ENCODE measurements around the gene POMT2. TPM values are rescaled to one million over a fixed set of nuclear protein-coding genes. Genes with fewer than 3 reads are reported as not detected.
A peak's percentile ranks its signal among the peaks of the same experiment; 100 is the strongest.
"Not testable (repeated sequence)": the region's sequence is repeated elsewhere in the genome, so short reads cannot be mapped to it uniquely, and the experiment has no call there.

The POMT2 gene
- total and polyA plus RNA-seq, 12 donors: 14.0 to 52.3 (median 41.7) TPM

DNA sequence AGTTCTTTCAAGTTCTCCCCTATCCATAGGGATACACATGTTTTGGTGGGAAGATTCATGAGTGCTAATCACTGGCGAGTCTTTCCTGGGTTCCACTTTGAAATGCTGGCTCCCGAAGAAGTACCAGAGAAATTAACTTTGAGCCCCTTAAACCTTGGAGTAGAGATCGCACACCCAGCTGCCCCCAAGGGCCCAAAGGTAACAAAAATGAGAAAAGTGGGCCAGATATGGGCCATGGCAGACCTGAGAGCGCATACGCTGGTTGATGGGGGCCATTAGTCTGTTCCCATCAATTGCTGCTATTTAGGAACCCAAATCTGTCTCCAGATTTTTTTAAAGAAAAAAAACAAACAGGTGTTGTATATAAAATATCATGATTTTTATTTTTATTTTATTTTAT is 2.3 kb upstream of the POMT2 start:
- Histone ChIP-seq H3K4me3 (no peak overlapping the region), H3K36me3 (replicated peaks in 1 of 2) (no peaks in the 10 kb centered on the region), H3K9me3 (replicated peaks in 1 of 3) (no peaks in the 10 kb centered on the region), H3K4me1 (replicated peaks in 1 of 2) (peaks cover 8 to 22% of the 10 kb centered on the region in 2 donors), H3K27me3 (no peaks in the 10 kb centered on the region), H3K27ac (no peak overlapping the region)
- no peak for TF ChIP-seq CTCF (IDR thresholded peaks at IDR 0.05)
- TF ChIP-seq POLR2A (IDR thresholded peaks at IDR 0.05): no peak
- DNase-seq: no peak
- intact Hi-C loops (cut with DNase I): loop anchor here in 1 of 2 donors (10.0 kb wide), 1 partner anchor 52 kb away; the partner anchor contains the start of genes SAMD15 and TMED8
- WGBS, 4 donors: 97 to 100% (median 99%) methylated on average over 5 of the region's 5 CpGs

GRCh38 chr14:77322250-77322902 is 1.7 kb upstream of the POMT2 start:
- TF ChIP-seq CTCF (IDR thresholded peaks at IDR 0.05) (no peak), POLR2A (IDR thresholded peaks at IDR 0.05) (no peak)
- H3K27ac ChIP-seq: peak overlapping the region in 2 of 5 donors; percentile 99
- no peaks in the 10 kb centered on the region for H3K36me3 ChIP-seq (replicated peaks in 1 of 2)
- intact Hi-C loops (cut with DNase I): loop anchor here in 1 of 2 donors (10.0 kb wide), 1 partner anchor 52 kb away; the partner anchor contains the start of genes SAMD15 and TMED8
- H3K27me3 ChIP-seq: no peaks in the 10 kb centered on the region
- DNase-seq: no peak
- H3K9me3 ChIP-seq (replicated peaks in 1 of 3): no peaks in the 10 kb centered on the region
- WGBS, 4 donors: 67 to 79% (median 69%) methylated on average over 5 of the region's 5 CpGs
- H3K4me1 ChIP-seq (replicated peaks in 1 of 2): peaks cover 8 to 22% of the 10 kb centered on the region in 2 donors
- peak overlapping the region in 1 of 4 donors; percentile 72 for H3K4me3 ChIP-seq

DNA sequence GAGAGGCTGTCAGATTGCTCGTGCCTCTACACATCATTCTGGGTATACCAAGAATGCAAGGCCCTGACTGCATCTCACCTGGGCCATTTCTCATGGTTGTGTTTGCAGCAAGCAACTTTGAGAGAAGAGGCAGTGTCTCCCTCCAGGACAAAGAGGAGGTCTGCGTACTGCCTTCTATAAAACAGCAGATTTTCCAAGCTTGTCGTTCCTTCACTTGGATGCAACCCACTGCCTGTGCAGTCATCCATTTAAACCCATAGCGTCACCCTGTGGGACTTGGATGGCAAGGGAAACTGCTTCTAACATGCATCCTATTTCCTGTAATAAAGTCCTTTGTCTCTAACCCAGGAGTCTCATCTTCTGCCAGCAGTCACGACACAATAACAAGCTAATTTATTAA is 1.3 kb downstream of the POMT2 start:
- no peak for DNase-seq
- Histone ChIP-seq H3K27ac (peak overlapping the region in 2 of 5 donors; percentile 99), H3K36me3 (replicated peaks in 1 of 2) (no peaks in the 10 kb centered on the region), H3K4me3 (peak overlapping the region in 1 of 4 donors; percentile 72), H3K9me3 (replicated peaks in 1 of 3) (no peaks in the 10 kb centered on the region), H3K4me1 (replicated peaks in 1 of 2) (peaks cover 12 to 49% of the 10 kb centered on the region in 2 donors), H3K27me3 (no peaks in the 10 kb centered on the region)
- intact Hi-C loops (cut with DNase I): loop anchor here (10.0 kb wide), 2 partner anchors 165 to 445 kb away; no protein-coding TSS in a partner anchor
- WGBS, 4 donors: 37 to 45% (median 42%) methylated on average over 5 of the region's 5 CpGs
- TF ChIP-seq CTCF (IDR thresholded peaks at IDR 0.05) (no peak), POLR2A (IDR thresholded peaks at IDR 0.05) (no peak)

DNA sequence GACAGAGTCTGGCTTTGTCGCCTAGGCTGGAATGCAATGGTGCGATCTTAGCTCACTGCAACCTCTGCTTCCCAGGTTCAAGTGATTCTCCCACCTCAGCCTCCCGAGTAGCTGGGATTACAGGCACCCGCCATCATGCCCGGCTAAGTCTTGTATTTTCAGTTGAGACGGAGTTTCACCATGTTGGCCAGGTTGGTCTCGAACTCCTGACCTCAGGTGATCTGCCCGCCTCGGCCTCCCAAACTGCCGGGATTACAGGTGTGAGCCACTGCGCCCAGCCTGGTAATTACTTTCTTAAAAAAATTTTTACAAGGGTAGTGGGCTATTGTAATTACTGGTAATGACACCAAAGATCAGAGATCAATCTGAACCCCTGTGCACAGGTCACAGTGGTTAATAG is 1.9 kb downstream of the POMT2 start:
- H3K4me3 ChIP-seq; DNase-seq; H3K36me3 ChIP-seq (replicated peaks in 1 of 2); H3K9me3 ChIP-seq (replicated peaks in 1 of 3); H3K27me3 ChIP-seq: not testable (repeated sequence)
- H3K27ac ChIP-seq: peak overlapping the region in 1 of 5 donors; percentile 57
- 91 to 96% (median 93%) methylated on average over 10 to 11 of the region's 11 CpGs for WGBS, 4 donors
- intact Hi-C loops (cut with DNase I): loop anchor here (10.0 kb wide), 2 partner anchors 164 to 444 kb away; no protein-coding TSS in a partner anchor
- peaks cover 18 to 56% of the 10 kb centered on the region in 2 donors for H3K4me1 ChIP-seq (replicated peaks in 1 of 2)
